Germinal center (tissue), 1 donor: Measurements from ENCODE around the gene EZH2.

Experiments used
- DNase-seq: peaks from one replicate; pipeline ENCODE4 v3.0.0; 2012; ENCODE audit warnings: mixed read lengths, low spot score

Gene EZH2

GRCh38 chr7:148898845-148899484 lies 14.9 kb upstream of the EZH2 start:
- no peak for DNase-seq

GRCh38 chr7:148894591-148894990 lies 10.5 kb upstream of the EZH2 start:
- DNase-seq = no peak

- no peak for DNase-seq
Observed at GRCh38 chr7:148893071-148893470, 9.0 kb upstream of the EZH2 start.

- DNase-seq = no peak
Observed at GRCh38 chr7:148888300-148888699, 4.2 kb upstream of the EZH2 start.

- no peak for DNase-seq
Observed at GRCh38 chr7:148886844-148887243, 2.8 kb upstream of the EZH2 start.

GRCh38 chr7:148884299-148885022 lies 370 bp upstream of the EZH2 start:
- peak; percentile 99 for DNase-seq

GRCh38 chr7:148883266-148884048 lies 634 bp downstream of the EZH2 start:
- DNase-seq = peak; percentile 42

GRCh38 chr7:148882841-148883265 lies 1.2 kb downstream of the EZH2 start:
- DNase-seq = no peak

GRCh38 chr7:148882192-148882591 lies 1.9 kb downstream of the EZH2 start:
- DNase-seq = no peak

GRCh38 chr7:148878317-148878716 lies 5.8 kb downstream of the EZH2 start:
- DNase-seq = no peak

GRCh38 chr7:148877517-148877916 lies 6.6 kb downstream of the EZH2 start:
- DNase-seq = no peak

- DNase-seq = no peak
Observed at GRCh38 chr7:148872188-148872587, 11.9 kb downstream of the EZH2 start.

GRCh38 chr7:148871551-148871950 lies 12.5 kb downstream of the EZH2 start:
- DNase-seq = no peak

- DNase-seq = no peak
Observed at GRCh38 chr7:148871030-148871429, 13.1 kb downstream of the EZH2 start.

GRCh38 chr7:148868378-148868674 lies 15.8 kb downstream of the EZH2 start:
- no peak for DNase-seq

- DNase-seq = no peak
Observed at GRCh38 chr7:148867596-148868377, 16.3 kb downstream of the EZH2 start.

- no peak for DNase-seq
Observed at GRCh38 chr7:148866362-148866761, 17.7 kb downstream of the EZH2 start.

- DNase-seq = no peak
Observed at GRCh38 chr7:148865283-148865682, 18.8 kb downstream of the EZH2 start.

- DNase-seq = no peak
Observed at GRCh38 chr7:148863324-148863723, 20.8 kb downstream of the EZH2 start.

- DNase-seq = no peak
Observed at GRCh38 chr7:148862481-148862880, 21.6 kb downstream of the EZH2 start.

GRCh38 chr7:148858489-148858888 lies 25.6 kb downstream of the EZH2 start:
- no peak for DNase-seq

- no peak for DNase-seq
Observed at GRCh38 chr7:148856891-148857290, 27.2 kb downstream of the EZH2 start.

GRCh38 chr7:148856578-148856881 lies 27.6 kb downstream of the EZH2 start:
- no peak for DNase-seq
